Neutrophil (primary cell): ENCODE results near the gene ASB18.

ENCODE experiments used
- H3K27ac ChIP-seq: fragments of 200-600 bp; sonication (generic); 2 replicates; pipeline ENCODE4 v1.5.1; 2016; ENCODE audit warnings: mild to moderate bottlenecking, moderate library complexity
- H3K27me3 ChIP-seq: fragments of 200-600 bp; sonication (generic); 2 replicates; pipeline ENCODE4 v1.6.0; 2016; ENCODE audit warnings: mild to moderate bottlenecking
- H3K36me3 ChIP-seq: fragments of 200-600 bp; sonication (generic); 2 replicates; pipeline ENCODE4 v1.5.1; 2017
- H3K4me1 ChIP-seq, 2 experiments: fragments of 200-600 bp in 1 of 2; sonication (generic) in 1 of 2; 1 replicate in 1 of 2; 2 replicates in 1 of 2; pipeline versions ENCODE4 v1.5.1 to v1.6.1; 2013 to 2016; ENCODE audit warnings: low read depth in 1 of 2, low read length in 1 of 2, mild to moderate bottlenecking in 1 of 2, moderate library complexity in 1 of 2; ENCODE audit not compliant: control insufficient read depth in 1 of 2, insufficient read depth in 1 of 2
- H3K4me3 ChIP-seq, 2 experiments: fragments of 200-600 bp in 1 of 2; sonication (generic) in 1 of 2; 1 replicate in 1 of 2; 2 replicates in 1 of 2; pipeline ENCODE4 v1.5.1; 2013 to 2016; ENCODE audit warnings: low read depth in 1 of 2, low read length in 1 of 2, mild to moderate bottlenecking in 1 of 2, moderate library complexity in 1 of 2
- H3K9me3 ChIP-seq: fragments of 200-600 bp; sonication (generic); 2 replicates; pipeline ENCODE4 v1.5.1; 2016
- TF ChIP-seq, protein P1 (sequence below): fragments of 200-600 bp; sonication (generic); IDR thresholded peaks from 2 replicates; pipeline ENCODE4 v1.5.1; 2016; ENCODE audit warnings: antibody characterized with exemption

The ASB18 gene

DNA sequence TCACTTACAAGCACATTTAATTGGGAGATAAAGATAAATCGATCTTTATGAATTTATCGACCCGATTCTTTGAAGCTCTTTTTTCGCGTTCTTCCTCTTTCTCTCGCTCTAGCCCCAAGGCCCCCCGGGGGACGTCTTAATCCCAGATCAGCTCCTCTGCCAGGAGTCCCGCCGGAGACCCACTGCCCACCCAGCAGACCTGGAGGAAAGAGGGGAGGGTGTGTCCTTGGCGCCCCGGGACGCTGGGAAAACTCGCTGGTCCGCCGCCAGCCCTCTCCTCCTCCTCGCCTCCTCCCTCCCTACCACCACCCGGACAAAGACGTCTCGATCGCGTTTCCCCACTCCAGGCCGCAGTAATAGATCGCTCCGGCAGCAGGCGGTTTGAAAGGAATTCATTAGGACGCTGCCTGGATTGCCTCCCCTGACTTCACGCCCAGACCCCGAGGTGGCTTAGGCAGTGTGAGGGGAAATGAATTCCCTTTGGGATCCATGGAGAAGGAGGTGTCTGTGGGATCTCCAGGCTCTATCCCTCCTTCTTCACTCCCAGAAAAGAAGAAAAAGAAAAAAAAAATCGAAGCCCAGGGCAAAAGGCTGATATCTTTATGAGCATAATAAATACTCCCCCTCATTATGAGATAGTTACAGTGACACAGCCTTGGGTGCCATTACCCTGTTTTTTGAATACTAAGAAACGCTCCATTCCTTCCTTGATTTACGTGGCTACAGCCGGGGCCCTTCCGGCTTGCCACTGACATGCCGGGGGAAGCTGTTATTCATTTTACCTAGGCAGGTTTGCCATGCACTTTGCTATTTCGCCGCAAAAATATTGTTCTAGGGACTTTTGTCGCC lies 94.2 kb downstream of the ASB18 start:
- Histone ChIP-seq H3K27ac (no peak overlapping the region), H3K4me3 (no peak overlapping the region), H3K9me3 (no peaks in the 10 kb centered on the region), H3K27me3 (peaks cover 100% of the 10 kb centered on the region), H3K4me1 (peaks cover 0 to 6% of the 10 kb centered on the region in 2 experiments), H3K36me3 (no peaks in the 10 kb centered on the region)
- TF ChIP-seq, protein P1, sequence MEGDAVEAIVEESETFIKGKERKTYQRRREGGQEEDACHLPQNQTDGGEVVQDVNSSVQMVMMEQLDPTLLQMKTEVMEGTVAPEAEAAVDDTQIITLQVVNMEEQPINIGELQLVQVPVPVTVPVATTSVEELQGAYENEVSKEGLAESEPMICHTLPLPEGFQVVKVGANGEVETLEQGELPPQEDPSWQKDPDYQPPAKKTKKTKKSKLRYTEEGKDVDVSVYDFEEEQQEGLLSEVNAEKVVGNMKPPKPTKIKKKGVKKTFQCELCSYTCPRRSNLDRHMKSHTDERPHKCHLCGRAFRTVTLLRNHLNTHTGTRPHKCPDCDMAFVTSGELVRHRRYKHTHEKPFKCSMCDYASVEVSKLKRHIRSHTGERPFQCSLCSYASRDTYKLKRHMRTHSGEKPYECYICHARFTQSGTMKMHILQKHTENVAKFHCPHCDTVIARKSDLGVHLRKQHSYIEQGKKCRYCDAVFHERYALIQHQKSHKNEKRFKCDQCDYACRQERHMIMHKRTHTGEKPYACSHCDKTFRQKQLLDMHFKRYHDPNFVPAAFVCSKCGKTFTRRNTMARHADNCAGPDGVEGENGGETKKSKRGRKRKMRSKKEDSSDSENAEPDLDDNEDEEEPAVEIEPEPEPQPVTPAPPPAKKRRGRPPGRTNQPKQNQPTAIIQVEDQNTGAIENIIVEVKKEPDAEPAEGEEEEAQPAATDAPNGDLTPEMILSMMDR, result no peak

DNA sequence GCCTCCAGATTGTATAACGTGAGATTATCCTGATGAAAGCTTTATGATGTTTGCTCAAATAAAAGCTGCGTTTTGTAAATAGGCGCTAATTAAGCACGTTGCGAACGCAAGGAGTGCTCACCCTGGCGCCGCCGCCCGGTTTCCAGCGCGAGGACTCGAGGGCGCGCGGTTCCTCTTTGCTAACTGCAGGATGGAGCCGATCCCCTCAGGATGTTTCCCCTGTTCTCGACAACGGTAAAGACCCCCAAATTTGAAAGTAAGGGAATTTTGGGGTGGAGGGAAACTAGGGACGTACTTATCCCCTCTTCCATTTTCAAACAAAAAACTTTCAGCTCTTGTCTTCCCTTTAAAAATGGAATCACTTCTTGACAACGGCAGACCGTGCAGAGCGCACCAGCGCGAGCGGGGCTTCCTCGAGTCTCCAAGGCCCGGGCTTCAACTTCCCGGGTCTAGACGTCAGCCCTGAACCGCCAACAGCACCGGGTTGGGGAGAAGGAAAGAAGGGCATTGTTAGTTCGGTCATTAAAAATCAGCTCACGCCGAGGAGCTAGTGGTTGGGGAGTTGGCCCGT lies 95.0 kb downstream of the ASB18 start:
- TF ChIP-seq, protein P1, result no peak
- Histone ChIP-seq H3K27me3 (peaks cover 100% of the 10 kb centered on the region), H3K36me3 (no peaks in the 10 kb centered on the region), H3K9me3 (no peaks in the 10 kb centered on the region), H3K27ac (no peak overlapping the region), H3K4me3 (no peak overlapping the region), H3K4me1 (peaks cover 0 to 6% of the 10 kb centered on the region in 2 experiments)

DNA sequence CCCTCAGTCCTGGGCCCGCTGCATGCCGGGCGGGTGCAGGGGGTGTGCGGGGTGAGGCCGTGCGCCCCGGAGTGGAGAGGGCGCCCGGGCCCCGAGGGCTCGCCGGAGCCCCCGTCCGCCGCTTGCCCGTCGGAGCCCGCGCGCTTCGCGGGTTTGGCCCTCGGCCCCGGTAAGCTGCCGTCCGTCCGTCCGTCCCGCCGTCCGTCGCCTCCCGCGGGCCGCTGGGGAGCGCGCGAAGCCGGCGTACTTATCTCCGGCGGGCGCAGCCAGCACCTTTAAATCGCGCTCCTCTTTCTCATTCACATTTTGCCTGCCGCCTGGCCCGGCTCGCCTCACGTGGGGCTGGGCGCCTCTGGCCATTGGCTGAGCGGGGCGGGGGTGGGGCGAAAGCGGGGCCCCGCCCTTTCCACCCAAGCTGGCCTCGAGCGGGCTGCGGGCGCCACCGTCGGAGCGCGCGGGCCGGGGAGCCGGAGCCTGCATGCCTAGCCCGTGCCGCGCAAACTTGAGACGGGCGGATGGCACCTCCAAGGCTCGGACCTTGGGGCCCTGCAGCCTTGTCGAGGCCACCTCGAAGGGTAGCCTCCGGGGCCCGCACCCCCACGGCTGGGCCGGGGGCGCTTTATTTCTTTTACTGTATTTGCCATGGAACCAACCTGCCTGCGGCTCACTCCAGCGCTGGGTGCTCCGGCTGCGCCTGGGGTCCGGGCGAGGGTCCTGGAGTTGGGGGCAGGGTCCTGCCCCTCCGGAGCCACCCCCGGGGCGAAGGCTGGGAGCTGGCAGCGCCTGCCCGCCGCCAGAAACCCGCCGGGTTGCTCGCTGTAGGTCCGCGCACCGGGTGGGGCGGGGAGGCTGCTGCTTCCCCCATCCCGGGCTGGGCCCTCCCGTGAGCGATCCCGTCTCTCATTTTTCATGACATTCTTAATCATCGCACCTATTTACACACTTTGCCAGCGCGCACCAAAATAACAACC lies 95.8 kb downstream of the ASB18 start, which contains the start of gene GBX2:
Gene GBX2 (minus strand): TSS at position 277 of the 971 bp plus-strand sequence. CDS start 415 bp downstream, outside the sequence.
- Histone ChIP-seq H3K27ac (no peak within 1 kb of the TSS), H3K9me3 (no peaks in the 10 kb centered on the region), H3K36me3 (no peaks in the 10 kb centered on the region), H3K4me3 (no peak within 1 kb of the TSS), H3K4me1 (peaks cover 0 to 6% of the 10 kb centered on the region in 2 experiments), H3K27me3 (peaks cover 100% of the 10 kb centered on the region)
- TF ChIP-seq, protein P1, result no peak

DNA sequence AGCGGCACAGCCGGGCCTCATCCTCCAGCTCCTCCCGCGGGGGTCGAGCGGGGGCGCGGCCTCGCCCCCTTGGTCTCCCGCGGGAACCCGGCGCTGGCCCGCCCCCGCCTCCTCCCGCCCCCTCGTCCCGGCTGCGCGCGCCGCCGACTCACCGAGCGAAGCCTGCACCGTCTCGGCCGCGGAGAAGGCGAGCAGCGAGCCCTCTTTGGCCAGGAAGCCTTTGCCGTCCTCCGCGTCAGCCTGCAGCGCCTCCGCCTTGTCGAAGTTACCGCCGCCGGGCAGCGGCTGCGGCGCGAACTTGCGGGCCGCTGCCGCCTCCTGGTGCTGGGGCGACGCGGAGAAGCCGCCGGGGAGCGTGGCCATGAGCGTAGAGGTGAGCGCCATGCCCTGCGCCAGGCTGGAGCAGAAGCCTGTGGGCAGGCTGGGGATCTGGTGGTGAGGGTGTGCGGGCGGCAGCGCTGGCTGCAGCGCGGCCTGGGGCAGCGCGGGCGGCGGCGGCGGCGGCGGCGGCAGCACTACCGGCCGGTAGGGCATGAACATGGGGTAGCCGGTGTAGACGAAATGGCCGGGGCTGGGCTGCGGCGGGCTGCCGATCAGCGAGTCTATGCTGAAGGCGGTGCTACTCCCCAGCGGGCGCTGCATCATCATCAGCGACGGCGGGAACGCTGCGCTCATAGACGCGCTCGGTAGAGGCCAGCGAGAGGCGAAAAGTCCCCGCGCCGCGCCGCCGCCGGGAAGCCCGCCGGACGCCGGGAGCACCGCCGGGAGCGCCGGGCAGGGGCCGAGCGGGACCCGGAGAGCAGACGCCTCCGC lies 96.7 kb downstream of the ASB18 start:
- Histone ChIP-seq H3K27me3 (peaks cover 100% of the 10 kb centered on the region), H3K4me3 (no peak overlapping the region), H3K9me3 (no peaks in the 10 kb centered on the region), H3K36me3 (no peaks in the 10 kb centered on the region), H3K27ac (no peak overlapping the region), H3K4me1 (peaks cover 0 to 6% of the 10 kb centered on the region in 2 experiments)
- TF ChIP-seq, protein P1, result no peak
